ENCODE measurements around the gene UBE2I. TPM values are rescaled to one million over a fixed set of nuclear protein-coding genes. Genes with fewer than 3 reads are reported as not detected.

Gene UBE2I
- total RNA-seq, 1 experiment from 2014 or later, result 120 TPM

DNA sequence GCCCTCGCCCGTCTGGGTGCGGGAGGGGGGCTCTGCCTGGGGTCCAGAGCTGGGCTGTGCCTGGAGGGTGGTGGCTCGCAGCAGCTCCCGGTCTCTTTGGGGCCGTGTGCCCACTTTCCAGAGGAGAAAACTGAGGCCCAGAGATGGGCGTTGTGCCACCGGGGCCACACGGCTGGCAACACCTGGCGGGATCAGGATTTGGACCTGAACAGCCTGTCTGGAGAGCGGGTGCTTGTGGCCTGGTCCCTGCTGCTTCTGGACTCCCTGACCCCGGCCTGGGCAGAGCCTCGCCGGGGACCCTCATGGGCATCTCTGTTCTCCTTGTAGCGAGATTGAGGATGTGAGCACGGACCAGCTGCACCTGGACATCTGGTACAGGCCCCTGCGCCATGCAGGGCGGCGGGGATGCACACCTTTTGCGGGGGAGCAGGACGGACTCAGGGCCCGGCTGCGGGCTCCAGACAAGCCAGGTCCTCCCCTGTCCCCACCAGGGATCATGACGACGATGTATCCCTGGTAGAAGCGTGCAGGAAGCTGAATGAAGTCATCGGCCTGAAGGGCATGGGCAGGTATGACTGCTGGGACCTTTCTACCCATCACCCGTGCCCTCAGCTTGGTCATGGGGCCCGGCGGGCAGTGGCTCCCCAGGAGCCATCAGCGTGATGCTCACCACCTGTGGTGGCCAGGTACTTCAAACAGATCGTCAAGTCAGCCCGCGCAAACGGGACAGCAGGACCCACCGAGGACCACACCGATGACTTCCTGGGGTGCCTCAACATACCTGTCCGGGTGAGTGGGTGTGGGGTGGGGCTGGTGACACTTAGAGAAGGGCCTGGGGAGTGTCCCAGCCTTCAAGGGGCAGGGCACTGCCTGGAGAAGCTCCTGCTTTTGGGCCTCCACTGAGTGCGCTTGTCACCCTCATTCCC, 32.3 kb downstream of the UBE2I start:
- no peak for DNase-seq (ENCODE audit: extremely low read depth, low read depth)

DNA sequence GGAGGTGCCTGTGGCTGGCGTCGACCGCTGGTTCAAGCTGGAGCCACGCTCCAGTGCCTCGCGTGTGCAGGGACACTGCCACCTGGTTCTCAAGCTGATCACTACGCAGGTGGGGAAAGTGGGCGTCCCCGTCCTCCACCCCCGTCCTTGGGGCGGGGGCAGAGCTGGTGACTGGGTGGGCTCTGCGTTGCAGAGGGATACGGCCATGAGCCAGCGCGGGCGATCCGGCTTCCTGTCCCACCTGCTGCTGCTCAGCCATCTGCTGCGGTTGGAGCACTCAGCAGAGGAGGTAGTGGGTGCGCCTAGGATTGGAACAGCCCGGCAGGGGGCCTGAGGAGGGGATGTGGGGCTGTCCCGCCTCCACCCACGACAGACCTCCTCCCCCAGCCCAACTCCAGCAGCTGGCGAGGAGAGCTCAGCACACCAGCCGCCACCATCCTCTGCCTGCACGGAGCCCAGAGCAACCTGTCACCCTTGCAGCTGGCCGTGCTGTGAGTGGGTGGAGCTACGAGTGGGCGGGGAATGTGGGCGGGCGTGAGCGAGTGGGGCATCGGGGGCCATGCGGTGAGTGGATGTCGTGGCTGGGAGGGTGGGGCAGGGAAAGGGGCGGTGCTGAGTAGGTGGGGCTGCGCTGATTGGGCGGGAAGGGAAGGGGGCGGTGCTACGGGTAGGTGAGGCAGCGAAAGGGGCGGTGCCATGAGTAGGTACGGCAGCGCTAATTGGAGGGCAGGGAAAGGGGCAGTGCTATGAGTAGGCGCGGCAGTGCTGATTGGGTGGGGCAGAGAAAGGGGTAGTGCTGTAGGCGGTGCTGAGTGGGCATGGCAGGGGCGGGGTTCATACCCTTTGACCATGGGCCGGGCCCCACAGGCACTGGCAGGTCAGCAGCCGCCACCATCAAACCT, 33.3 kb downstream of the UBE2I start:
- peak; percentile 98 for DNase-seq (ENCODE audit: extremely low read depth, low read depth)

DNA sequence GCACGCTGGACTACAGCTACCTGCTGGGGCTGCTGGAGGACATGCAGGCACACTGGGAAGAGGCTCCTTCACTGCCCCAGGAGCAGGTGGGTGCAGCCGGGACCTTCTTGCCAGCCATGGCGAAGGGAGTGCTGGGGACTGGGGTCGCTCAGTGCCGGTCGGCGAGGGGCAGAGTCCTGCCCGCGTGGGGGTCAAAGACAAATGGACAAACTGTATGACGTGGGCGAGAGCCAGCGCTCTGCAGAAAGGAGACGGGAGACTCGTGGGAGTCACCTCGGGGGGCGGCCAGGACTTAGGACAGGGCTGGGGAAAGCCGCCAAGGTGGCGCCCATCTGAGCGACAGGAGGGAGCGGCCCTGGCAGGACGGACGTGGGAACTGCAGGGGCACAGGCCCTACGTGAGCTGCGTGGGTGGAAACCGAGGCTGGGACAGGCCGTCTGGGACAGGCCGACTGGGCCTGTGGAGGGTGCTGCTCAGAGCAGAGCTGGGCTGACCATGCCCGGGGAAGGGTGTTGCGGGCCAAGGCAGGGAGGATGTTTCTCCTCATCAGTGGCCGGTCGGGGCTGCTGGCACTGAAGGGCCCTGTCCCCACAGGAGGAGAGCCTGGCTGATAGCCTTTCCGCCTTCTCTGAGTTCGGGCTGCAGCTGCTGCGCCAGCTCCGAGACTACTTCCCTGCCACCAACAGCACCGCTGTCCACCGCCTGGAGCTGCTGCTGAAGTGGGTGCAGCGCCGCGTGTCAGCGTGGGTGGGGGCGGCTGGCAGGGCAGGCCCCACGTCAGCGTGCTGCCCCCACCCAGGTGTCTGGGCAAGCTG, 34.2 kb downstream of the UBE2I start:
- no peak for DNase-seq (ENCODE audit: extremely low read depth, low read depth)

DNA sequence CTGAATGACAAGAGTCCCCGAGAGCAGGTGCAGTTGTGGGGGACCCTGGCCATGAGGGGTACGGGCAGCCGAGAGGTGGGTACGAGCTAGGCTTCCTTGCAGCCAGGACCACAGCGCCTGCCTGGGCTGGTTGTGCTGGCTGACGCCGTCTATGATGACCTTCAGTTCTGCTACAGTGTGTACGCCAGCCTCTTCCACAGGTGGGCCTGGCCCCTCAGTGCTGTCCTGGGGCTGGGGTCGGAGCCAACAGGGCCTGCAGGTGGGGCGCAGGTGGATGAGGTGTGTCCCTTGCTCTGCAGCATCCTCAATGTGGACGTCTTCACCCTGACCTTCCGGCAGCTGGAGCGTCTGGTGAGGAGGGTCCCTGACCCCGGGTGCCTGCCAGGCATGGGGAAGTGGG, 35.1 kb downstream of the UBE2I start:
- DNase-seq (ENCODE audit: extremely low read depth, low read depth), result no peak

DNA sequence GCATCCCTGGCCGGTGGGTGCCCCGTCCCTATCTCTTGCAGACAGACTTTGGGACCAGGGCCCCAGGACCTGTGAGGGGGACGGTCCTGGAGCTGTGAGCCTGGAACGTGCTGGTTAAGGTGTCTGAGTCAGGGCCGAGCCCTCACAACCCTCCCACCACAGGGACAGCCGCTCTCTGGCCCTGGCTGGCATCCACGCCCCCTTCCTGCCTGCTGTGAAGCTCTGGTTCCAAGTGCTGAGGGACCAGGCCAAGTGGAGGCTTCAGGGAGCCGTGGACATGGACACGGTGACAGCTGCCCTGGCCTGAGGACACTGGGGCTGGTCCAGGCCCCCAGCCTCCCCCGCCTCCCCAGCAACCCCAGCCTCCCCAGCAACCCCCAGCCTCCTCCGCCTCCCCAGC, 35.7 kb downstream of the UBE2I start:
- DNase-seq (ENCODE audit: extremely low read depth, low read depth), result no peak

DNA sequence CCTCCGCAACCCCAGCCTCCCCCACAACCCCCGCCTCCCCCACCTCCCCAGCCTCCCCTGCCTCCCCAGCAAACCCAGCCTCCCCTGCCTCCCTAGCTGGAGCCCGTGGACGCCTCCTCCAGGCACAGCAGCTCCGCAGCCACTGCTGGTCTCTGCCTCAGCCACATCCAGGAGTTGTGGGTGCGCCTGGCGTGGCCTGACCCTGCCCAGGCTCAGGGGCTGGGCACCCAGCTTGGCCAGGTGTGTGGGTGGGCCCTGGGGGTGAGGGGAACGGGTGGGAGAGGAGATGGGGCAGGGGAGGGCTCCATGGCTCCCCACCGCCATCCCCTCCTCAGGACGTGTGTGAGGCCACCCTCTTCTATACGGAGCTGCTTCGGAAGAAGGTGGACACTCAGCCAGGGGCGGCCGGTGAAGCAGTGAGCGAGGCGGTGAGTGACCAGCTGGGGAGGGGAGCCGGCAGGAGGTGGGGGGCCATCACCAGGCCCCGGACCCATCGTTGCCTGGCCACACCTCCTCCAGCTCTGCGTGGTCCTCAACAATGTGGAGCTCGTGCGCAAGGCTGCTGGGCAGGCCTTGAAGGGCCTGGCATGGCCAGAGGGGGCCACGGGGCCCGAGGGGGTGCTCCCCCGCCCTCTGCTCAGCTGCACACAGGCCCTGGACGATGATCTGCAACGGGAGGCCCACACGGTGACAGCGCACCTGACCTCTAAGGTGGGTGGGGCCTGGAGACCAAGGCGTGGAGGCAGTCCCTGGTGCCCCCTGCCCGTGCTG, 36.4 kb downstream of the UBE2I start:
- DNase-seq (ENCODE audit: extremely low read depth, low read depth), result no peak

DNA sequence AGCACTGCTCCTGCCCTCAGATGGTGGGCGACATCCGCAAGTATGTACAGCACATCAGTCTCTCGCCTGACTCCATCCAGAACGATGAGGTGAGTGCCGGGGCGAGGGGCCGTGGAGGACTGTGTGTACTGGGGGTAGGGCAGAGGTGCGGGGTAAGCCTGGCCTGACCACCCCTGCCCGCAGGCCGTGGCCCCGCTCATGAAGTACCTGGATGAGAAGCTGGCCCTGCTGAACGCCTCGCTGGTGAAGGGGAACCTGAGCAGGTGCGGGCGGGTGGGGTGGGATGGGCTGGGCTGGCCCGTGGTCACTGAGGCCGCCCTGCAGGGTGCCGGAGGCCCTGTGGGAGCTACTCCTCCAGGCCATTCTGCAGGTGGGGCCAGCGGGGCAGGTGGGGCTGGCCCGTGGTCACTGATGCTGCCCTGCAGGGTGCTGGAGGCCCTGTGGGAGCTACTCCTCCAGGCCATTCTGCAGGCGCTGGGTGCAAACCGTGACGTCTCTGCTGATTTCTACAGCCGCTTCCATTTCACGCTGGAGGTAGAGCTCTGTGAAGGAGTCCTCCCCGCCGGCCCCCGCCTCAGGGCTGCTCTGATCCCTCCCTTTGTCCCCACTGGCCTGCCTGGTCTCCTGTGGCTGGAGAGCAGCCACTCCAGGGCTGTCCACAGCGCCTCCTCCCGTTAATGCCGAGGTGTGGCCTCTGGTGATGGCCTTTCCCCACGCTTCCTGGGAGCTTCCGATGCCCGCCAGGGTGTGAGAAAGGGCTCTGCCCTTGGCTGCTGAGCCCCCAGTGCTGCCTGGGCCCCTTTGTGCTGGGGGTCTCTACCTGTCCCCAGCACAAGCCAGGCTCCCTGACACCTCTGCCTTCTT, 37.2 kb downstream of the UBE2I start:
- DNase-seq (ENCODE audit: extremely low read depth, low read depth), result peak; percentile 45

DNA sequence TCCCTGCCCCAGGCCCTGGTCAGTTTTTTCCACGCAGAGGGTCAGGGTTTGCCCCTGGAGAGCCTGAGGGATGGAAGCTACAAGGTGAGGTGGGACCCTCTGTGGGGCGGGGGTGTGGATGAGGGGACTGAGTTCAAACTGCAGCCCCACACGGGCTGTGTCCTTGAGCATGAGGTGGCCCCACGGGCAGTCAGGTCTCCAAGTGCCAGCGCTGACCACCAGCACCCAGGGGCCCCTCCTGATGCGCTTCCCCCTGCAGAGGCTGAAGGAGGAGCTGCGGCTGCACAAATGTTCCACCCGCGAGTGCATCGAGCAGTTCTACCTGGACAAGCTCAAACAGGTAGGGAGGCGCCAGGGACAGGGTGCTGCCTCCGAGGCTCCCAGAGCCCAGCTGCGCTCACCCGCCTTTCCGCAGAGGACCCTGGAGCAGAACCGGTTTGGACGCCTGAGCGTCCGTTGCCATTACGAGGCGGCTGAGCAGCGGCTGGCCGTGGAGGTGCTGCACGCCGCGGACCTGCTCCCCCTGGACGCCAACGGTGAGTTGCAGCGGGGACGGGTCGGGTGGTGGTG, 37.9 kb downstream of the UBE2I start:
- no peak for DNase-seq (ENCODE audit: extremely low read depth, low read depth)

DNA sequence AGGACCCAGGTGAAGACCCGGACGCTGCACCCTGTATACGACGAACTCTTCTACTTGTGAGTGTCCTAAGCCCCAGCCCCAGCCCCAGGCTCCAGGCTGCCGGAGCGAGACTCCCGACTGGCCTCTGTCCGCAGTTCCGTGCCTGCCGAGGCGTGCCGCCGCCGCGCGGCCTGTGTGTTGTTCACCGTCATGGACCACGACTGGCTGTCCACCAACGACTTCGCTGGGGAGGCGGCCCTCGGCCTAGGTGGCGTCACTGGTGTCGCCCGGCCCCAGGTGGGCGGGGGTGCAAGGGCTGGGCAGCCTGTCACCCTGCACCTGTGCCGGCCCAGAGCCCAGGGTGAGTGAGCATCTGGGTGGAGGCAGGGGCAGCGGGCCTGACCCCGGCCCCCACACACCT, 38.5 kb downstream of the UBE2I start:
- DNase-seq (ENCODE audit: extremely low read depth, low read depth), result no peak

DNA sequence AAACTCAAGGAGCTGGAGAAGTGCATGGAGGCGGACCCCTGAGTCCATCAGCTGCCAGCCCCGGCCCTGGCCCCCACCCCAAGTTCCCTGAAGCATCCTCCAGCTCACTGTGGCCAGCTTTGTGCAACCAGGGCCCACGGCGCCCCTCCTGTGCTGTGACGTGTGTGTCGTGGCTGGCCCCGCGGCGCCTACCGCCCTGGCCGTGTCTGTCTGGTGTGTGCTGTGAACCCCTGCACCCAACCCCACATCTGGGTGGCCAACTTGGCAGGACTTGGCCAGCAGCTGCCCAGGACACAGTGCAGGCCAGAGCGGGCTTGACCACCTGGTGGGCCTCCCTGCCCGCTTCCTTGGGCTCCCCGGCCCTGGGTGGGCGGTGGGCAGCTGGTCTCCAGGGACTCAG, 39.0 kb downstream of the UBE2I start:
- no peak for DNase-seq (ENCODE audit: extremely low read depth, low read depth)

DNA sequence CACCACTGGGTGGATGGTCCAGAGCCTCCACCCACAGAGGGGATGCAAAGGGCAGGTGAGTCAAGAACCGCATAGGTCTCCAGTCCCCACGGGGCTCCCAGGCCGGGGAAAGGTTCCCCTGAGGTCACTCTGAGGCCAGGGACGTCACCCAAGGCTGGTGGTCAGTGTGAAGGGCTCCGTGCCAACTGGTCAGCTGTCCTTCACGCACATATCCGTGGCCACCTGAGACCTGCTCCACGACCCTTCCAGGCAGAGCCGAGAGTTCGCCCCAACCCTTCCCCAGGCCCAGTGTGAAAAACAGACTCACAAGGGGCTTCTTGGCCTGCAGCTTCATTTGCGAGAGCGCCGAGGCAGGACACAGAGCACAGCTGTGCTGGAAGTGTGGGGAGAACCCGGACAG, 39.5 kb downstream of the UBE2I start:
- no peak for DNase-seq (ENCODE audit: extremely low read depth, low read depth)

DNA sequence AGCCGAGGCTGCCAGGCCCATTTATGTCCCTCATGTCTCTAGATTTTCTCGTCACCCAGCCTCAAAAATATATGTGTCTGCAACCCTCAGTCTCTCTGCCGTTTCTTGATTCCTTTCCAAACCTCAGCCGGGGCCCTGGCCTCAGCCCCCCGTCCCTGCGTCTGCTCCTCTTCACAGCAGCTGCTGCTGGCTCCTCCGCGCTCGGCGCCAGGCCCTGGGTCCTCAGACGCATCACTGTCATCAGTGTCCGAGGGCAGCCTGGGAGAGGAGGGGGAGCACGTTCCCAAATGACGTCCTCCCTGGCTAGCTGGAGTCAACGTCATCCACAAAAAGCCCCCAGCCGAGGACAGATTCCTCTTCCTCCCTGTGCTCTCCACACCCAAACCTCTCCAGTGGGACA, 39.9 kb downstream of the UBE2I start:
- DNase-seq (ENCODE audit: extremely low read depth, low read depth), result no peak

DNA sequence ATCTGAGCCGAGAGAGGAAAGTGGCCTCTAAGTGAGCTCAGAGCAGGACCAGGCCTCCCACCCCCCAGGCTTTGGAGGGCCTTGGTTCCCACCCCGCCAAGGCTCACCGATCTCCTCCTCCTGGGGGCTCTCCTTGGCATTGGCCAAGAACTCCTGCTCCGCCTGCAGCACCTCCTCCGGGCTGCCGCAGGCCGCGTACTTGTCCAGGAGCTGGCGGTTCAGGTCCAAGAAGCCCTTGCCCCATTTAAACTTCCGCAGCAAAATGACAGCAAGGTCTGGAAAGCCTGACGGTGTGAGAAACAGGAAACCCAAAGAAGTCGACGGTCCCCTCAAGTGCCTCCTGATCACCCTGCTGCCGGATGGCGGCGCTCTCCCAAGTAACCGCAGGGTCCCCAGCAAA, 40.5 kb downstream of the UBE2I start:
- DNase-seq (ENCODE audit: extremely low read depth, low read depth), result no peak

DNA sequence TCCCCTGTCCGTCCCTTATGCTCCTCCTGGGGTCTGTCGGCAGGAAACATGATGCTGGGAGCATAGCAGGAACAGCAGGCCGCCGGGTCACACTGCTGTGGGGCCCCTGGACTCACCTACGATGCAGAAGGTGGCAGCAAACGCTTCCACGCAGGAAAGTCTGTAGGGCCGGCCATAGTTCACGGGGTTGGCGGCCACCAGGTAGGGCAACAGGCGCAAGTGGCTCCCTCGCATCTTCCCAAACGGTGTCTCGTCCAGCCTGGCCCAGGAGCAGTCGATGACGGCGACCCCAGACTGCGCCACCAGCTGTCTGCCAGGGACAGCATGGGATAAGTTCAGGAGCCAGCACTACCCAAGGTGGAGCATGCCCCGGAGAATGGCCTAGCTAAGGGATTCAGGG, 41.3 kb downstream of the UBE2I start:
- DNase-seq (ENCODE audit: extremely low read depth, low read depth), result no peak

DNA sequence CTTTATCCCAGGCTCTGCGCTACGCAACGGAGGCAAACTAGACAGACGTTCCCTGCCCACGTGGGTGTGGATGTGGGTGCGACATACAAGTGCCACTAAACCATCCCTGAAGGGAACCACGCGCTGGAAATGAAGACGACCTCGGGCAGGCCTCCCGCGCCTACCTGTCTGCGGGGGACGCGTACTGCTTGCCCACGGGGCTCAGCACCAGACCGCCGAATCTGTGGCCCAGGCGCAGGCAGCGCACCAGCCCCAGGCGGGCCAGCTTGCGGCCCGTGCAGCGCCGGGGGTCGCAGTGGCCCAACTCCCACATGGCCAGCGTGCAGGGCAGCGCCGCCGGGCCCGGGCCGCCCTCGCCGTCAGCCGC, 41.8 kb downstream of the UBE2I start:
- no peak for DNase-seq (ENCODE audit: extremely low read depth, low read depth)

DNA sequence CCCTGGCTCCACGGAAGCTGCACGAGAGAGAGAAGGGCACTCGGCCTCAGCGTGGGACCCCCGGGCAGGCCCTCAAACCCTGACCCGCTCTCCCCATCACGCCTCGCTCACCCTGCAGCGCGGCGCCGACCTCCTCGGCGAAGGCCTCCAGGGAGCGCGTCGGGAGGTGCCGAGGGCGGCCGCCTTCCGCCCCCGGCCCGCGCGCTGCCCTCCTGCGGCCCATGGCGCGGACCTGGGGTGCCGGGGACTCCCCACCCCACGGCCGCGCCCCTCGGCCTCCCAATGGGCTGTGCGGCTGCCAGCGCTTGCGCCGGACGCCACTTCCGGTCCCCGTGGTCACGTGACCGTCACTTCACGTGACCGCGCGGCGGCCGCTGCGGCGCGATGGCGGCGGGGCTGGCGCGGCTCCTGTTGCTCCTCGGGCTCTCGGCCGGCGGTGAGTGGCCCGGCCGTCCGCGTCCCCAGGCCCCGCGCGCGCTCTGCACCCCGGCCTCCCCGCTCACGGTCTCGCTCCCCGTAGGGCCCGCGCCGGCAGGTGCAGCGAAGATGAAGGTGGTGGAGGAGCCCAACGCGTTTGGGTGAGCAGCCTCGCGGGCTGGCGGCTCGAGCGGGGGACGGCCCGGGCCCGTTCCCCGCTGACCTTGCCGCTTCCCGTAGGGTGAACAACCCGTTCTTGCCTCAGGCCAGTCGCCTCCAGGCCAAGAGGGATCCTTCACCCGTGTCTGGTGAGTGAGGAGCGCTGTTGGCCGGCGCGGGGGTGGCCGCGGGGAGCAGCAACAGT, 42.3 kb downstream of the UBE2I start, which contains the start of the genes GNPTG and TSR3:
Gene GNPTG (plus strand): TSS at position 350 of the 781 bp plus-strand sequence. CDS start 35 bp downstream, at position 385.
Gene TSR3 (minus strand): TSS at position 297 of the 781 bp plus-strand sequence. CDS start 74 bp downstream, at position 223.
- peak; percentile 80 for DNase-seq (ENCODE audit: extremely low read depth, low read depth)

DNA sequence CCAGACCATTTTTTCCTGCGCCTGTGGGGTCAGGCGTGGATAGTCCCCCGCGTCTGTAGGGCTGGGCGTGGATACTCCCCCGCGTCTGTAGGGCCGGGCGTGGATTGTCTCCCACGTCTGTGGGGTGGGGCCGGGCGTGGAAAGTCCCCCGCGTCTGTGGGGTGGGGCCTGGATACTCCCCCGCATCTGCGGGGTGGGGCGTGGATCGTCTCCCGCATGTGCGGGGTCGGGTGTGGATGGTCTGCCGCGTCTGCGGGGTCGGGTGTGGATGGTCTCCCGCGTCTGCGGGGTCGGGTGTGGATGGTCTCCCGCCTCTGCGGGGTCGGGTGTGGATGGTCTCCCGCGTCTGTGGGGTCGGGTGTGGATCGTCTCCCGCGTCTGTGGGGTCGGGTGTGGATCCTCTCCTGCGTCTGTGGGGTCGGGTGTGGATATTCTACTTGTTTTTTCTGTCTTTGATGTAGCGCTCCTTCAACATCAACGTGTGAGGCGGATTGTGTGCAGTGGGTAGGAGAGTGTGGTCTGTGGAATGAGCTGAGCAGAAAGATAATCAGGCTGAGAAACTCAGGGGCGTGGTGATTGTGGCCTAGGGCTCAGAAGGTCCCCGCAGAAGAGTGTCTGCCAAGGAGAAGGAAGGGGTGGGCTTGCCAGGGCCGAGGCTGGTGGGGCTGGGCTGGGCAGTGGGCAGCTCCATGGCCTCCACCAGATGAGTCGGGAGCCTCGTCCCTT, 45.5 kb downstream of the UBE2I start:
- no peak for DNase-seq (ENCODE audit: extremely low read depth, low read depth)
